Activated CD8-positive, alpha-beta memory T cell treated with anti-CD3 and anti-CD28 coated beads for 36 hours (primary cell): ENCODE measurements around the gene FUNDC2. TPM values are rescaled to one million over a fixed set of nuclear protein-coding genes. Genes with fewer than 3 reads are reported as not detected.
"Not testable (repeated sequence)": the region's sequence is repeated elsewhere in the genome, so short reads cannot be mapped to it uniquely, and the experiment has no call there.

ENCODE experiments used
- CTCF ChIA-PET: fragments of 350-600 bp; sonication (Branson Sonifier 250); formaldehyde crosslinking; loops from one replicate; lab custom pipeline; 2021; ENCODE audit warnings: antibody characterized with exemption; lab: Charles Lee
- POLR2A ChIA-PET: fragments of 350-600 bp; sonication (Branson Sonifier 250); formaldehyde crosslinking; loops from one replicate; lab custom pipeline; 2021; ENCODE audit warnings: antibody characterized with exemption; lab: Charles Lee
- total RNA-seq, 2 experiments: library from RNA; stranded (reverse); gene quantifications; one replicate each; pipeline ENCODE4 v1.2.3, GENCODE V29; 2021

The FUNDC2 gene
- total RNA-seq = 100 to 1,000 TPM in 1 of 2 experiments, 10 to 100 TPM in 1; 94.8 to 102 TPM

- POLR2A ChIA-PET = interaction anchor here (0.6 to 1.1 kb wide), 5 partner anchors 36 to 237 kb away, joined by 3 read pairs; partner anchors contain the start of gene BRCC3
- CTCF ChIA-PET = no interaction called here
These were observed at the start of gene FUNDC2 for GRCh38 chrX:155026727-155027508. Gene FUNDC2, plus strand, starts transcription at chrX:155026844. Its CDS starts 95 bp downstream, at chrX:155026939.

GRCh38 chrX:154979629-154980028, 47.0 kb upstream of the FUNDC2 start:
- CTCF ChIA-PET = interaction anchor here (0.9 to 1.2 kb wide), 2 partner anchors 77 to 107 kb away, joined by 3 to 4 read pairs; no protein-coding TSS in a partner anchor
- POLR2A ChIA-PET = no interaction called here

DNA sequence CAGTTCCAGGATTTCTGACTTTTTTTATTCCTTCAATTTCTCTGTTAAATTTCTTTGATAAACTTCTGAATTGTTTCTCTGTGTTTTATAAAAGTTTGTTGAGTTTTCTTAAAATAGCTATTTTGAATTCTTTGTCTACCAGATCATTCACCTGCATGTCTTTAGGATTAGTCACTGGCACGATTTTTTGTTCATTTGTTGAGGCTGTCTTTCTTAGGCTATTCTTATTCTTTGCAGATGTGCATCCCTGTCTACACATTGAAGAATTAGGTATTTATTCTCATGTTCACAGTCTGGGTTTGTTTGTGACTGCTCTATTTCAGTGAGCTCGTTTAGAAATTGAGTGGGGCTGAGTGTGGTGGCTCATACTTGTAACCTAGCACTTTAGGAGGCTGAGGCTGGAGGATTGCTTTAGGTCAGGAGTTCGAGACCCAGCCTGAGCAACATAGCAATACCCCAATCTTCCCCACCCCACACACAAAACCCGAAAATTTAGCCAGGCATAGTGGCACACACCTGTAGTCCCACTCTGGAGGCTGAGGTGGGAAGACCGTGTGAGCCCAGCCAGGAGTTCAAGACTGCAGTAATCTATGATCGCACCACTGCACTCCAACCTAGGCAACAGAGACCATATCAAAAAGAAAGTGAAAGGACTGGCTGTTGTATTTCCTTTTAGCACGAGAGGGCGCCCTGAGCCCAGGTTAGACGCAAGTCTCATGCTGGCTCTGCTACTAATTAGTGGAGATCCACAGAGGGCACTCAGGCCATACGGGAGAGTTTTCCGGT, 46.1 kb upstream of the FUNDC2 start:
- CTCF ChIA-PET = interaction anchor here (0.8 to 1.2 kb wide), 3 partner anchors 76 to 106 kb away, joined by 3 to 4 read pairs (median 4); no protein-coding TSS in a partner anchor
- POLR2A ChIA-PET = no interaction called here

DNA sequence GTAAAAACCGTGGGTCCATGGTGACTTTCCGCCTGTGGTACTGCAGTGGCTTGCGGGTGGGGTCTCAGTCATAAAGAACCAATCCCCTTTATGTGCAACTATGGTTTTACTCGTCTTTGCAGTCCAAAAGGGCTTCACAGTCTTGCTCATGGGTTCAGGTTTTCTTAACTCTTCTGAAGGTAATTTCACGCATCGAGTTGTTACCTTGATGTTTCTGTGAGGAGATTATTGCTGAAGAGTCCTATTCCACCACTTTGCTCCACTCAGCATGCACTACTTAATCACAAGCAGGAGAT, 45.6 kb upstream of the FUNDC2 start:
- POLR2A ChIA-PET = no interaction called here
- CTCF ChIA-PET = no interaction called here

- ChIA-PET POLR2A (no interaction called here), CTCF (no interaction called here)
These were observed 39.6 kb upstream of the FUNDC2 start for GRCh38 chrX:154986826-154987575.

- ChIA-PET CTCF (no interaction called here), POLR2A (no interaction called here)
These were observed 38.7 kb upstream of the FUNDC2 start for GRCh38 chrX:154987940-154988339.

DNA sequence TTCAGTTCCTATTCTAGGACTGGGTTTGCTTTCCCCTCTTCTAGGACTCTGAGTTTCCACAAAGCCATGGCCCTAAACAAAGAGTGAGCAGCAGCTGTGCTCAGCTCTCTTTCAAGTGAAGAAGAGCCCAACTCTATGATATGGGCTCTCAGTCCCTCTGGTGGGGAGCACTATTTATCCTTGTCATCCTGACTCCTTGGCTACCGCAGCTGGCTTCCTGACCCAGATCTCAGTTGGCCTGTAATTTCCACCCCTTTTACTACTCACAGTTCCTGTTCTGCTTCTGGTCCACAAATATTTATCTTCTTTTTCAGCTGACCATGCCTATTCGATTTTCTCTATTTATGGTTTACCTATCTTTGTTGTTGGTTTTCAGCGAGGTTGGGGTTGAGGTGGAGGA, 37.9 kb upstream of the FUNDC2 start:
- CTCF ChIA-PET = no interaction called here
- POLR2A ChIA-PET = no interaction called here

DNA sequence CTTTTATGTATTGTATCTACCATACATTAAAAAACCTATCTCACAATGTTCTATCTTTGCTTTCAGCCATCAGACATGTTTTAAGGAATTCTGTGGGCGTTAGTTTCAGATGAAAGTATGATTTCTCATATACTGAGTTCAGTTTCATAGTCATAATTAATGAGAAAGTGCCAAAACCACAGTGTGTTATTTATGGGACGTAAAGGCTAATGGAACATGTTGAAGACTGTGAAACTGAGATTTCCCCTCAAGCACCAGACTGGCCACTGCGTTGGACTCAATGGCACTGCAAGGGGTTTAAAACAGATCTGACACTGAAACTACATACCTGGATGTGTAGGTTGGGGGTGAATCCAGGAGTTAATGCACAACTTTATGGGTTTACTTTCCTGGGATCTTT, 36.1 kb upstream of the FUNDC2 start:
- ChIA-PET CTCF (interaction anchor here (1.0 kb wide), 1 partner anchor 66 kb away, joined by 3 read pairs; no protein-coding TSS in a partner anchor), POLR2A (interaction anchor here (0.9 kb wide), 1 partner anchor 36 kb away, joined by 3 read pairs; the partner anchor contains the start of gene FUNDC2)

DNA sequence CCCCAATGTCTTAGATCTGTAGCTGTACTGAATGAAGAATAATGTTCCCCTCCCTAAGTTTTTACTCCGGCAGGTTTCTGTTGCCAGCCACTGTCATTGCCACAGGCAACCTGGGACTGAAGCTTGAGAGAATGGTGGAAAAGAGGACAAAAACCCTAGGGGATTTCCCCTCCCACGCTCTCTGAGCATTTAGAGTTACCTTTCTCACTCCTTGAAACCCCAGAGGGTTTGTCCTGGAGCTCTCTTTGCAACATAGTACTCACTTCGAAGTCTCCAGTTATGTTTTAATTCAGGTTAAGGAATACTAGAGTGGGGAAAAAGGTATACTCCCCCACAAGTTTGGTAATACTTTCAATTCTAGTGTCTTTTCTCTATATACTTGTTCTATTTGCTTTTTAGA, 35.6 kb upstream of the FUNDC2 start:
- ChIA-PET CTCF (interaction anchor here (1.0 kb wide), 1 partner anchor 66 kb away, joined by 3 read pairs; no protein-coding TSS in a partner anchor), POLR2A (interaction anchor here (0.9 kb wide), 1 partner anchor 36 kb away, joined by 3 read pairs; the partner anchor contains the start of gene FUNDC2)

GRCh38 chrX:154991476-154991875, 35.2 kb upstream of the FUNDC2 start:
- CTCF ChIA-PET = interaction anchor here (1.0 kb wide), 1 partner anchor 65 kb away, joined by 3 read pairs; no protein-coding TSS in a partner anchor

DNA sequence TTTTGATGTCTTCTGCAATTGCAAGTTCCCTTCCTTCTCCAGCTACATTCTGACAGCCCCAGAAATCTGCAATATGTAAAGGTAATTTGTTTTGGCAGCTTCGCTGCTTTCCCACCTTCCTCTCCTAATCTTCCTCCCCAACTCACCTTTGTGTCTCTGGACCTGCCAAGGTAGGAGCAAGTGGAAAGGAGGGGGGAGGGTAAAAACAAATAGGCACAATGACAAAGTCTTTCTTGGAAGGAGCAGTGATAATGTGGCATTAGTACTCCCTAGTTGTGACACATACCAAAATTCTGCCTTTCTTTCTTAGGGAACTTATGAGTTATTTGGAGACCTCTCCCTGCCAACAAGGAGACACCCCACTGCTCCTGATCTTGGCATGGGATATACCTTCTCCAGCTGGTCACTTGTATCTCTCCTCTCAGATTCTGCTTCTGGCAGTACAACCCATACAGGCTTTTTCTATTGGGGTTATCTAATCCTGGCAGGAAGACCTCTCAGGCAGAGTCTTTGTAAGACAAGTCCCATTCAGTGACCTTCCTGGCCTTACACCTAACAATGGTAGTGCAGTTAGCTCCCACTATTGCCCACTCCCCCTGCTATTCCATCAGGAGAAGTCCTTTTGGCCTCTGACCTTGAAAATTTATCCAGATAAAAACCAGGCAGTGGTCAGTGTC, 28.3 kb upstream of the FUNDC2 start:
- ChIA-PET CTCF (interaction anchor here (1.2 kb wide), 1 partner anchor 59 kb away, joined by 3 read pairs; no protein-coding TSS in a partner anchor), POLR2A (no interaction called here)

More at GRCh38 chrX:154991476-154991875, 35.2 kb upstream of the FUNDC2 start:
- POLR2A ChIA-PET = no interaction called here

DNA sequence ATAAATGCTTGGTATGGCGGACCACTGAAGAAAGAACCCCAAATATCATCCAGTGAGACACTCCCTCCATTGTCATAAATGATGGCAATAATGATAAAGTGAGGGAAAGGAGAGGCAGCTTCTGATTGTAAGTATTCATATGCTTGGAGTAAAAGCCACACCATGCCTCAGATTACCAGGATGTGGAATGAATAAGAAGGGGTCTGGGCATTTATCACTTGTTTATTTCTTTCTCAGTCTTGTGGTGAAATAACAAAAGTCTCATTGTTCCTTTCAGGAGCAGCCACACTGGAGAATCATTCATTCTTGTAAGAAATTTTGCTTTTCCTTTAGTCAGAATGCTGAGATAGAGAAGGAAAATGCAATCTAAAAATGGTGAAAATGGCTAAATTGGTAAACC, 25.8 kb upstream of the FUNDC2 start:
- ChIA-PET POLR2A (no interaction called here), CTCF (no interaction called here)

GRCh38 chrX:155001873-155002272, 24.8 kb upstream of the FUNDC2 start:
- ChIA-PET CTCF (no interaction called here), POLR2A (no interaction called here)

GRCh38 chrX:155005190-155005589, 21.5 kb upstream of the FUNDC2 start:
- CTCF ChIA-PET = no interaction called here
- POLR2A ChIA-PET = no interaction called here

DNA sequence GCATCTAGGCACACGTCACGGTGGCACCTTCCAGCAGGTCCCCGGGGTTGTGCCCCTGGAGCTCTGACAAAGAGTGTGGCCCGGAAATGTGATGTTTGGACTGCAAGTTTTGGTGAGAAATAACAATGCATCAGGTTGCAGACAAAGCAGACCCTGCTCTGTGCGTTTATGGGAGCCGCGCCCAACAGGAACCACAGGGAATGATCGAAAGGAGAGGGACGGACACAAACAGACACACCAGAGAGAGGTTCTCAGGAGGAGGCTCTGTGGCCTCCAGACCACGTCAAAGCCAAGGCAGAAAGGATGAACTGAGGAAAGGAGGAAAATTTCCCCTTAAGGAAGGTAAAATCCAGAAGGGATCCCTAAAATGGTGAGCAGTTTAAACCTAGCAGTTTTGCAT, 20.3 kb upstream of the FUNDC2 start:
- POLR2A ChIA-PET, CTCF ChIA-PET: not testable (repeated sequence)

DNA sequence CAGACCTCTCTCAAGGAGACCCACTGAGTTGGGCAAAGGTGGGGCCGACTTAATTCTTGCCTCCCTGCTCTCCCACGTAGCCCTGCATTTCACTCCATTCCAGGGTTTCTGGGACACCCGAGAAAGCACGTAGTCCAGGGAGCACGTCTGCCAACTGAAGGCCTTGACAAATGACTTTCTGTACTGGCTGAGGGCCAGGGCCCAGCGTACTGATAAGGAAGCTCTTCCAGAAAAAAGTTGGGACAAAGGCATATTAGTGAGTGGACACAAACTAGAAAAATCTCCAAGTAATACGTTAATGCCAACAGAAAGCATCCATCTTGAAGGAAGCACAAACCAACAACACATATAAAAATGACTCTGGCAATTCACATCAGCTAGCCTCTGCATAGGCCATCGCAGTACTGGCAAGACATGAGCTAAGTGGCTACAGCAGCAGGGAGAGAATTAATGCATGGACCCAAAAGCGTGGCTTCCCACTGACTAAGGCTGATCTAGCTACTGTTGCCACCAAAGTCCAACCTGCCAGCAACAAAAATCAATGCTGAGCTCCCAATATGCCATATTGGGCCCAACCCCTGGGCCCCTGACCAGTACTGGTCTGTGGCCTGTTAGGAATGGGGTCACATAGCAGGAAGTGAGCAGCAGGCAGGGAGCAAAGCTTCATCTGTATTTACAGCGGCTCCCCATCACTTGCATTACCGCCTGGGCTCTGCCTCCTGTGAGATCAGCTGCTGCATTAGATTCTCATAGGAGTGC, 19.6 kb upstream of the FUNDC2 start:
- POLR2A ChIA-PET, CTCF ChIA-PET: not testable (repeated sequence)

DNA sequence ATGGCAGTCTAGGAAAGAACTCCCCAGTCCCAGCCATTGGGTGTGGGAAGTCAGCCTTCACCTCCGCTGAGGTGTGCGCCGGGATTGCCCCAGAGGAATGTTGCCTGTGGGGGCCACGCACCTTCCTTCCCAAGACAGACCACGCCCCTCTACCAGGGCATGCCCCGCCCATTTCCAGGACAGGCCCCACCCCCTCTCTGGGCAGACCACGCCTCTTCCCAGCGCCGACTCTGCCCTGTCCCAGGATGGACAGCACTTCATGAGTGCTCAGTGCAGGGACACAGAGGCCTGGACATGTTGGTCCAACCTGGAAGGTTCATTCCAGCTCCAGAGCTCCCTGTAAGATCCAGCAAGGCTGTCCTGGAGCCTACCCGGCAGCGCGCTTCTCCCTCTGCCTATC, 18.1 kb upstream of the FUNDC2 start:
- POLR2A ChIA-PET, CTCF ChIA-PET: not testable (repeated sequence)

- POLR2A ChIA-PET = no interaction called here
- CTCF ChIA-PET = no interaction called here
These were observed 16.6 kb upstream of the FUNDC2 start for GRCh38 chrX:155009994-155010472.
